Measurements from ENCODE around the gene IL18.
"Not testable (repeated sequence)": the region's sequence is repeated elsewhere in the genome, so short reads cannot be mapped to it uniquely, and the experiment has no call there.

IL18 gene

GRCh38 chr11:112163875-112164685 is at the start of gene IL18:
Gene IL18, minus strand, starts transcription at chr11:112164094. Its CDS starts 9,041 bp downstream, at chr11:112155053.
- no peak for DNase-seq

- no peak for DNase-seq
Observed at GRCh38 chr11:112212710-112213109, 48.8 kb upstream of the IL18 start.

- no peak for DNase-seq
Observed at GRCh38 chr11:112212290-112212689, 48.4 kb upstream of the IL18 start.

GRCh38 chr11:112211536-112211935 is 47.6 kb upstream of the IL18 start:
- DNase-seq = no peak

- DNase-seq = no peak
Observed at GRCh38 chr11:112210890-112211289, 47.0 kb upstream of the IL18 start.

GRCh38 chr11:112206071-112206470 is 42.2 kb upstream of the IL18 start:
- no peak for DNase-seq

GRCh38 chr11:112200252-112200651 is 36.4 kb upstream of the IL18 start:
- no peak for DNase-seq

- DNase-seq = not testable (repeated sequence)
Observed at GRCh38 chr11:112199101-112199500, 35.2 kb upstream of the IL18 start.

- DNase-seq = no peak
Observed at GRCh38 chr11:112196519-112197087, 32.7 kb upstream of the IL18 start.

GRCh38 chr11:112195951-112196351 is 32.1 kb upstream of the IL18 start:
- no peak for DNase-seq

- DNase-seq = not testable (repeated sequence)
Observed at GRCh38 chr11:112195113-112195512, 31.2 kb upstream of the IL18 start.

GRCh38 chr11:112186304-112186703 is 22.4 kb upstream of the IL18 start:
- no peak for DNase-seq

- no peak for DNase-seq
Observed at GRCh38 chr11:112185883-112186282, 22.0 kb upstream of the IL18 start.

- no peak for DNase-seq
Observed at GRCh38 chr11:112182867-112183266, 19.0 kb upstream of the IL18 start.

- no peak for DNase-seq
Observed at GRCh38 chr11:112179601-112180000, 15.7 kb upstream of the IL18 start.

GRCh38 chr11:112178936-112179335 is 15.0 kb upstream of the IL18 start:
- DNase-seq = no peak

- no peak for DNase-seq
Observed at GRCh38 chr11:112178428-112178827, 14.5 kb upstream of the IL18 start.

GRCh38 chr11:112177589-112177988 is 13.7 kb upstream of the IL18 start:
- DNase-seq = no peak

- DNase-seq = no peak
Observed at GRCh38 chr11:112176077-112176476, 12.2 kb upstream of the IL18 start.

- no peak for DNase-seq
Observed at GRCh38 chr11:112175599-112175952, 11.7 kb upstream of the IL18 start.

- no peak for DNase-seq
Observed at GRCh38 chr11:112174789-112175598, 11.1 kb upstream of the IL18 start, which contains the start of gene BCO2. Gene BCO2, plus strand, starts transcription at chr11:112175512. Its CDS starts 90 bp downstream, at chr11:112175602.

- no peak for DNase-seq
Observed at GRCh38 chr11:112173152-112173551, 9.3 kb upstream of the IL18 start.

- DNase-seq = no peak
Observed at GRCh38 chr11:112172362-112172994, 8.6 kb upstream of the IL18 start.

All from NCI-H2107 (cell line).